ENCODE results near the gene FAM186B. TPM values are rescaled to one million over a fixed set of nuclear protein-coding genes. Genes with fewer than 3 reads are reported as not detected.

Gene FAM186B
- total and polyA plus RNA-seq, 2 of the 13 experiments (the other 11 are each of a cell fraction or from before 2014, with no cell fraction given): 0.07 to 0.20 TPM

DNA sequence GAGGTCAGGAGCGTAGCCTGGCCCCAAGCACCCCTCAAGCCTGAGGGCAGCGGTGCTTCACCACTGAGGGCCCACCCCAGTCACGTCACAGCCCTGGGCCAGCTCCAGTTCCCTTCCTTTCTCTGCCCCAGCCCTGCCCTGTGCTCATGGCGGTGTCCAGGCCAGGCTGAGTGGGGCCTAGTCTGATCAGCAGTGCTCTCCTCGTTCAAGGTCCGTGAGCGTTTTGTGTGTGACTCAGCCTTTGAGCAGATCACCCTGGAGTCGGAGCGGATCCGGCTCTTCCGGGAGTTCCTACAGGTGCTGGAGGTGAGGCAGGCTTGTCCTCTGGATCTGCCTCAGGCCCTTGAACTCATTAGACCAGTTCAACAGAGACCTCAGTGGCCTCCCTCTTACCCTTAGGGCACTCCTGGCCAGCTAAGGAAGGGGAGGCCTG is 36.9 kb upstream of the FAM186B start (continued):
- TF ChIP-seq, protein P1, sequence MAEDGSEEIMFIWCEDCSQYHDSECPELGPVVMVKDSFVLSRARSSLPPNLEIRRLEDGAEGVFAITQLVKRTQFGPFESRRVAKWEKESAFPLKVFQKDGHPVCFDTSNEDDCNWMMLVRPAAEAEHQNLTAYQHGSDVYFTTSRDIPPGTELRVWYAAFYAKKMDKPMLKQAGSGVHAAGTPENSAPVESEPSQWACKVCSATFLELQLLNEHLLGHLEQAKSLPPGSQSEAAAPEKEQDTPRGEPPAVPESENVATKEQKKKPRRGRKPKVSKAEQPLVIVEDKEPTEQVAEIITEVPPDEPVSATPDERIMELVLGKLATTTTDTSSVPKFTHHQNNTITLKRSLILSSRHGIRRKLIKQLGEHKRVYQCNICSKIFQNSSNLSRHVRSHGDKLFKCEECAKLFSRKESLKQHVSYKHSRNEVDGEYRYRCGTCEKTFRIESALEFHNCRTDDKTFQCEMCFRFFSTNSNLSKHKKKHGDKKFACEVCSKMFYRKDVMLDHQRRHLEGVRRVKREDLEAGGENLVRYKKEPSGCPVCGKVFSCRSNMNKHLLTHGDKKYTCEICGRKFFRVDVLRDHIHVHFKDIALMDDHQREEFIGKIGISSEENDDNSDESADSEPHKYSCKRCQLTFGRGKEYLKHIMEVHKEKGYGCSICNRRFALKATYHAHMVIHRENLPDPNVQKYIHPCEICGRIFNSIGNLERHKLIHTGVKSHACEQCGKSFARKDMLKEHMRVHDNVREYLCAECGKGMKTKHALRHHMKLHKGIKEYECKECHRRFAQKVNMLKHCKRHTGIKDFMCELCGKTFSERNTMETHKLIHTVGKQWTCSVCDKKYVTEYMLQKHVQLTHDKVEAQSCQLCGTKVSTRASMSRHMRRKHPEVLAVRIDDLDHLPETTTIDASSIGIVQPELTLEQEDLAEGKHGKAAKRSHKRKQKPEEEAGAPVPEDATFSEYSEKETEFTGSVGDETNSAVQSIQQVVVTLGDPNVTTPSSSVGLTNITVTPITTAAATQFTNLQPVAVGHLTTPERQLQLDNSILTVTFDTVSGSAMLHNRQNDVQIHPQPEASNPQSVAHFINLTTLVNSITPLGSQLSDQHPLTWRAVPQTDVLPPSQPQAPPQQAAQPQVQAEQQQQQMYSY (CRISPR knock-in tag; IDR thresholded peaks at IDR 0.05): peak; percentile 92
- TF ChIP-seq, protein P2, sequence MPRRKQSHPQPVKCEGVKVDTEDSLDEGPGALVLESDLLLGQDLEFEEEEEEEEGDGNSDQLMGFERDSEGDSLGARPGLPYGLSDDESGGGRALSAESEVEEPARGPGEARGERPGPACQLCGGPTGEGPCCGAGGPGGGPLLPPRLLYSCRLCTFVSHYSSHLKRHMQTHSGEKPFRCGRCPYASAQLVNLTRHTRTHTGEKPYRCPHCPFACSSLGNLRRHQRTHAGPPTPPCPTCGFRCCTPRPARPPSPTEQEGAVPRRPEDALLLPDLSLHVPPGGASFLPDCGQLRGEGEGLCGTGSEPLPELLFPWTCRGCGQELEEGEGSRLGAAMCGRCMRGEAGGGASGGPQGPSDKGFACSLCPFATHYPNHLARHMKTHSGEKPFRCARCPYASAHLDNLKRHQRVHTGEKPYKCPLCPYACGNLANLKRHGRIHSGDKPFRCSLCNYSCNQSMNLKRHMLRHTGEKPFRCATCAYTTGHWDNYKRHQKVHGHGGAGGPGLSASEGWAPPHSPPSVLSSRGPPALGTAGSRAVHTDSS (CRISPR knock-in tag; conservative IDR thresholded peaks at IDR 0.05): no peak
- TF ChIP-seq RARG (CRISPR knock-in tag; IDR thresholded peaks at IDR 0.05; ENCODE audit: low read depth) (no peak), ARNT (IDR thresholded peaks at IDR 0.05) (no peak), PRDM4 (CRISPR knock-in tag; IDR thresholded peaks at IDR 0.05; ENCODE audit: borderline replicate concordance) (no peak), ZNF281 (CRISPR knock-in tag; IDR thresholded peaks at IDR 0.05; ENCODE audit: borderline replicate concordance) (no peak), SP2 (CRISPR knock-in tag; IDR thresholded peaks at IDR 0.05) (no peak), SMYD3 (CRISPR knock-in tag; IDR thresholded peaks at IDR 0.05) (no peak), ZFP62 (CRISPR knock-in tag; IDR thresholded peaks at IDR 0.05) (no peak), CCAR2 (optimal IDR thresholded peaks at IDR 0.05; ENCODE audit: low read depth, low read length) (no peak), ZNF747 (CRISPR knock-in tag; IDR thresholded peaks at IDR 0.05; ENCODE audit: borderline replicate concordance) (no peak), ZNF18 (CRISPR knock-in tag; IDR thresholded peaks at IDR 0.05; ENCODE audit: insufficient replicate concordance) (no peak), ZGPAT (CRISPR knock-in tag; IDR thresholded peaks at IDR 0.05) (peak; percentile 22; the same call in 1 of the 2 replicates), SP4 (CRISPR knock-in tag; IDR thresholded peaks at IDR 0.05) (0 out of 2 replicates have a peak, but pooled peaks have one; percentile 41), TAF1 (CRISPR knock-in tag; IDR thresholded peaks at IDR 0.05) (peak; percentile 55; the same call in 1 of the 2 replicates), PHF8 (CRISPR knock-in tag; IDR thresholded peaks at IDR 0.05) (peak; percentile 64)
